H1 (cell line): ENCODE data around the gene WNK2. TPM values are rescaled to one million over a fixed set of nuclear protein-coding genes. Genes with fewer than 3 reads are reported as not detected.

Source experiments
- CTCF ChIA-PET: fragments of 300-600 bp; sonication (Branson Sonifier 250); formaldehyde crosslinking; loops from one replicate; lab custom pipeline; 2021; ENCODE audit not compliant: partially characterized antibody; lab: Charles Lee
- POLR2A ChIA-PET: fragments of 300-600 bp; sonication (Branson Sonifier 250); formaldehyde crosslinking; loops from one replicate; lab custom pipeline; 2021; ENCODE audit warnings: inconsistent platforms; ENCODE audit not compliant: partially characterized antibody; lab: Charles Lee
- DNase-seq, 2 experiments: peaks; one replicate each; pipeline versions ENCODE4 v3.0.0 to v3.0.0-alpha.2; 2010 to 2022; ENCODE audit warnings: low spot score in 2 of 2, low read depth in 1 of 2, mixed read lengths in 1 of 2
- FAIRE-seq: peaks from 2 replicates; lab custom pipeline; 2011; peaks lifted over from hg19 to GRCh38; lab: Jason Lieb, UNC
- H2AFZ ChIP-seq: 2 replicates; pipeline ENCODE4 v1.8.1; 2012; ENCODE audit warnings: low read length, inconsistent platforms
- H2AK5ac ChIP-seq: 2 replicates; pipeline ENCODE4 v1.6.1; 2013; ENCODE audit warnings: low read depth, low read length
- H2BK120ac ChIP-seq: replicated peaks from 2 replicates; pipeline ENCODE3; 2013; ENCODE audit warnings: low read depth, low read length, inconsistent platforms
- H2BK12ac ChIP-seq: 2 replicates; pipeline ENCODE4 v1.6.1; 2013; ENCODE audit warnings: low read depth, low read length
- H2BK15ac ChIP-seq: 2 replicates; pipeline ENCODE4 v1.6.1; 2013; ENCODE audit warnings: low read length
- H2BK20ac ChIP-seq: 2 replicates; pipeline ENCODE4 v1.6.1; 2013; ENCODE audit warnings: low read length
- H2BK5ac ChIP-seq: 2 replicates; pipeline ENCODE4 v1.6.1; 2013; ENCODE audit warnings: low read depth, low read length
- H3K14ac ChIP-seq: 2 replicates; pipeline ENCODE4 v1.6.1; 2013; ENCODE audit warnings: inconsistent platforms; ENCODE audit not compliant: insufficient read length
- H3K18ac ChIP-seq: 2 replicates; pipeline ENCODE4 v1.6.1; 2013; ENCODE audit warnings: low read length; ENCODE audit errors: extremely low read depth
- H3K23ac ChIP-seq: 2 replicates; pipeline ENCODE4 v1.6.1; 2013; ENCODE audit warnings: inconsistent platforms; ENCODE audit not compliant: insufficient read length
- H3K23me2 ChIP-seq: 2 replicates; pipeline ENCODE4 v1.6.1; 2013; ENCODE audit warnings: low read depth, low read length
- H3K27ac ChIP-seq: 2 replicates; pipeline ENCODE4 v1.6.1; 2011; ENCODE audit warnings: low read depth, low read length, inconsistent platforms
- H3K27me3 ChIP-seq, 4 experiments: replicated peaks in 1 of 4; 1 replicate in 1 of 4; 2 replicates in 3 of 4; pipeline versions ENCODE4 v1.6.1 to v1.8.1; 2011 to 2013; ENCODE audit warnings: low read length in 3 of 4, mild to moderate bottlenecking in 3 of 4, inconsistent platforms in 2 of 4, mixed read lengths in 2 of 4, moderate library complexity in 1 of 4; ENCODE audit not compliant: control insufficient read depth in 3 of 4, insufficient read depth in 3 of 4; ENCODE audit errors: extremely low read depth in 1 of 4
- H3K36me3 ChIP-seq, 4 experiments: 2 replicates each; pipeline versions ENCODE4 v1.6.1 to v1.8.1; 2011 to 2013; ENCODE audit warnings: mild to moderate bottlenecking in 4 of 4, low read length in 3 of 4, moderate library complexity in 2 of 4, control low read depth in 1 of 4, inconsistent platforms in 1 of 4; ENCODE audit not compliant: insufficient read depth in 4 of 4, control insufficient read depth in 2 of 4
- H3K4ac ChIP-seq: replicated peaks from 2 replicates; pipeline ENCODE3; 2013; ENCODE audit warnings: low read length, low read depth, mixed read lengths, inconsistent platforms; ENCODE audit not compliant: insufficient read length
- H3K4me1 ChIP-seq, 4 experiments: replicated peaks in 1 of 4; 1 replicate in 1 of 4; 2 replicates in 3 of 4; pipeline versions ENCODE4 v1.6.1 to v1.8.1; 2011 to 2013; ENCODE audit warnings: low read length in 3 of 4, inconsistent platforms in 2 of 4, mixed read lengths in 1 of 4; ENCODE audit not compliant: insufficient read depth in 4 of 4, control insufficient read depth in 3 of 4
- H3K4me2 ChIP-seq, 2 experiments: 2 replicates each; pipeline versions ENCODE4 v1.6.1 to v1.8.1; 2011 to 2013; ENCODE audit warnings: low read depth in 2 of 2, low read length in 2 of 2, control low read depth in 1 of 2, inconsistent platforms in 1 of 2, mild to moderate bottlenecking in 1 of 2; ENCODE audit not compliant: insufficient read depth in 1 of 2
- H3K4me3 ChIP-seq, 4 experiments: fragments of 200-600, 300-600 bp in 1 of 4; sonication (generic), shearing (Covaris generic), sonication (Bioruptor Twin) in 1 of 4; 2 replicates each; pipeline versions ENCODE4 v1.5.1 to v1.8.1; 2011 to 2016; ENCODE audit warnings: low read length in 4 of 4, low read depth in 3 of 4, control low read depth in 2 of 4, inconsistent platforms in 2 of 4, mild to moderate bottlenecking in 2 of 4, mixed read lengths in 1 of 4, moderate library complexity in 1 of 4; ENCODE audit not compliant: insufficient read depth in 2 of 4; ENCODE audit errors: extremely low read depth in 1 of 4
- H3K56ac ChIP-seq: replicated peaks from 2 replicates; pipeline ENCODE3; 2013; ENCODE audit warnings: low read depth, mild to moderate bottlenecking, mixed read lengths, low read length, inconsistent platforms; ENCODE audit not compliant: insufficient read length
- H3K79me1 ChIP-seq: 2 replicates; pipeline ENCODE4 v1.6.1; 2013; ENCODE audit warnings: low read depth, low read length, control low read depth
- H3K79me2 ChIP-seq, 2 experiments: 2 replicates each; pipeline versions ENCODE4 v1.6.1 to v1.8.1; 2012 to 2013; ENCODE audit warnings: low read length in 2 of 2, mild to moderate bottlenecking in 2 of 2, inconsistent platforms in 1 of 2; ENCODE audit not compliant: insufficient read depth in 2 of 2, control insufficient read depth in 1 of 2
- H3K9ac ChIP-seq, 4 experiments: replicated peaks in 1 of 4; 1 replicate in 1 of 4; 2 replicates in 3 of 4; pipeline versions ENCODE4 v1.6.1 to v1.8.1; 2011 to 2013; ENCODE audit warnings: low read depth in 3 of 4, low read length in 3 of 4, control low read depth in 2 of 4, mild to moderate bottlenecking in 2 of 4, moderate library complexity in 2 of 4, inconsistent platforms in 1 of 4; ENCODE audit errors: extremely low read depth in 1 of 4
- H3K9me3 ChIP-seq, 2 experiments: 2 replicates each; pipeline versions ENCODE4 v1.6.1 to v1.8.1; 2012 to 2013; ENCODE audit warnings: mild to moderate bottlenecking in 2 of 2, moderate library complexity in 2 of 2, control low read depth in 1 of 2, inconsistent platforms in 1 of 2, low read depth in 1 of 2, low read length in 1 of 2, mixed read lengths in 1 of 2; ENCODE audit not compliant: insufficient read depth in 2 of 2
- H4K20me1 ChIP-seq, 2 experiments: replicated peaks in 1 of 2; 2 replicates each; pipeline versions ENCODE3 to v1.8.1; 2011 to 2013; ENCODE audit warnings: inconsistent platforms in 2 of 2, low read length in 2 of 2, mild to moderate bottlenecking in 1 of 2; ENCODE audit not compliant: insufficient read depth in 2 of 2, control insufficient read depth in 1 of 2
- H4K5ac ChIP-seq: 2 replicates; pipeline ENCODE4 v1.6.1; 2013; ENCODE audit warnings: low read length, low read depth, mixed read lengths, inconsistent platforms; ENCODE audit not compliant: insufficient read length
- H4K8ac ChIP-seq: 2 replicates; pipeline ENCODE4 v1.8.0; 2013; ENCODE audit warnings: mild to moderate bottlenecking, moderate library complexity, low read length, inconsistent platforms; ENCODE audit not compliant: insufficient read depth; ENCODE audit errors: extremely low read depth
- H4K91ac ChIP-seq: replicated peaks from 2 replicates; pipeline ENCODE3; 2013; ENCODE audit warnings: low read length, mixed read lengths, inconsistent platforms; ENCODE audit not compliant: insufficient read length
- BACH1 ChIP-seq: IDR thresholded peaks from 2 replicates; pipeline ENCODE4 v1.6.1; 2012; ENCODE audit warnings: low read length, improper control_type of control experiment
- BRCA1 ChIP-seq: IDR thresholded peaks from 2 replicates; pipeline ENCODE4 v1.6.1; 2012; ENCODE audit warnings: low read depth, low read length, improper control_type of control experiment
- CHD1 ChIP-seq: IDR thresholded peaks from 2 replicates; pipeline ENCODE4 v1.6.1; 2012; ENCODE audit warnings: low read depth, low read length, improper control_type of control experiment
- EP300 ChIP-seq, 2 experiments: IDR thresholded peaks; 1 replicate in 1 of 2; 2 replicates in 1 of 2; pipeline ENCODE4 v1.6.1; 2011 to 2012; ENCODE audit warnings: low read depth in 2 of 2, low read length in 2 of 2, mild to moderate bottlenecking in 2 of 2, borderline replicate concordance in 1 of 2, inconsistent platforms in 1 of 2, moderate library complexity in 1 of 2
- GABPA ChIP-seq: IDR thresholded peaks from 2 replicates; pipeline ENCODE4 v1.6.1; 2011; ENCODE audit warnings: mild to moderate bottlenecking, low read length, moderate library complexity, borderline replicate concordance; ENCODE audit not compliant: insufficient read depth
- JUND ChIP-seq: IDR thresholded peaks from 2 replicates; pipeline ENCODE4 v1.6.1; 2011; ENCODE audit warnings: mild to moderate bottlenecking, improper control_type of control experiment, low read length
- KDM4A ChIP-seq: IDR thresholded peaks from one replicate; pipeline ENCODE4 v1.7.1; 2012; ENCODE audit warnings: low read depth, mild to moderate bottlenecking, moderate library complexity, low read length, inconsistent platforms; ENCODE audit not compliant: severe bottlenecking
- KDM5A ChIP-seq: fragments of 200-600 bp; IDR thresholded peaks from 2 replicates; pipeline ENCODE4 v1.7.1; 2012; ENCODE audit warnings: mild to moderate bottlenecking, low read length, inconsistent platforms, mixed read lengths
- PHF8 ChIP-seq: fragments of 200-600 bp; sonication (generic); conservative IDR thresholded peaks from 2 replicates; pipeline ENCODE4 v1.7.1; 2012; ENCODE audit warnings: low read depth, mild to moderate bottlenecking, inconsistent platforms, low read length, moderate library complexity
- SP1 ChIP-seq: IDR thresholded peaks from 2 replicates; pipeline ENCODE4 v1.6.1; 2011; ENCODE audit warnings: low read depth, low read length
- SP4 ChIP-seq: IDR thresholded peaks from 2 replicates; pipeline ENCODE4 v1.6.1; 2012; ENCODE audit warnings: low read length, inconsistent platforms
- TAF7 ChIP-seq: optimal IDR thresholded peaks from 2 replicates; pipeline ENCODE3; 2011; ENCODE audit warnings: low read depth, mild to moderate bottlenecking, inconsistent platforms, low read length, moderate library complexity, borderline replicate concordance
- TCF12 ChIP-seq: IDR thresholded peaks from 2 replicates; pipeline ENCODE4 v1.6.1; 2011; ENCODE audit warnings: low read depth, mild to moderate bottlenecking, low read length
- TEAD4 ChIP-seq: IDR thresholded peaks from 2 replicates; pipeline ENCODE4 v1.6.1; 2012; ENCODE audit warnings: low read depth, low read length, inconsistent platforms, mixed read lengths
- WGBS, 2 experiments: shearing (Covaris generic) in 1 of 2; methylation state at CpG; one replicate each; pipeline versions ENCODE4 v1.1.6 to v1.1.7; 2013 to 2015; ENCODE audit warnings: low lambda C conversion rate in 2 of 2, mixed read lengths in 2 of 2, inconsistent platforms in 1 of 2, low coverage in 1 of 2, missing lambda C conversion rate in 1 of 2; ENCODE audit not compliant: insufficient replicate concordance in 2 of 2, insufficient coverage in 1 of 2, insufficient read length in 1 of 2; ENCODE audit errors: extremely low coverage in 1 of 2, missing lambda C conversion rate in 1 of 2; 5-methylcytosine and 5-hydroxymethylcytosine counted together
- polyA plus RNA-seq, 7 experiments: library from polyadenylated mRNA; depleted of rRNA in 3 of 7; stranded (reverse) in 5 of 7; unstranded in 2 of 7; fragments of >200 nt in 5 of 7; fragments of 200-250 nt in 2 of 7; gene quantifications; 1 replicate in 5 of 7; 2 replicates in 1 of 7; 4 replicates in 1 of 7; pipeline versions ENCODE4 v1.2.1 to v1.2.3, GENCODE V29; 2011 to 2013; ENCODE audit warnings: missing spikeins in 2 of 7, mixed read lengths in 2 of 7
- total RNA-seq: library from RNA; stranded (reverse); fragmentation: NEBNext Ultra II Directional; extraction: Animal tissue kit (Norgen Biotek cat#: 25700); gene quantifications from 2 replicates; pipeline ENCODE4 v1.2.1, GENCODE V29; 2021

The WNK2 gene
- total and polyA plus RNA-seq, 2 of the 8 experiments (the other 6 are each of a cell fraction or from before 2014, with no cell fraction given), result 12.0 to 87.2 TPM

- Histone ChIP-seq H3K23ac (no peak overlapping the region), H3K9me3 (no peaks in the 10 kb centered on the region), H3K14ac (no peak overlapping the region), H3K23me2 (no peaks in the 10 kb centered on the region), H3K9ac (no peak overlapping the region), H4K20me1 (no peaks in the 10 kb centered on the region), H3K36me3 (no peaks in the 10 kb centered on the region), H4K8ac (no peak overlapping the region), H3K4me3 (no peak overlapping the region), H3K27me3 (no peaks in the 10 kb centered on the region), H2BK15ac (no peak overlapping the region), H2BK5ac (no peak overlapping the region), H3K27ac (no peak overlapping the region), H2BK20ac (no peak overlapping the region), H3K79me2 (no peaks in the 10 kb centered on the region), H3K79me1 (no peaks in the 10 kb centered on the region), H3K56ac (no peak overlapping the region), H3K4me1 (peaks cover 0 to 2% (median 0%) of the 10 kb centered on the region in 4 experiments; a peak in 1 of 7 replicates), H3K4me2 (no peak overlapping the region), H2AFZ (no peak overlapping the region), H4K5ac (no peak overlapping the region), H2BK120ac (no peak overlapping the region), H3K4ac (no peak overlapping the region), H2BK12ac (no peak overlapping the region), H4K91ac (no peak overlapping the region), H2AK5ac (no peak overlapping the region), H3K18ac (no peak overlapping the region)
- no peak for FAIRE-seq
- CTCF ChIA-PET, result interaction anchor here (0.9 to 2.8 kb wide), 6 partner anchors 11 to 131 kb away, joined by 3 to 7 read pairs (median 4); no protein-coding TSS in a partner anchor
- WGBS, 2 experiments, result 88% methylated on average over 8 of the region's 8 CpGs; no CpG with 5 or more reads in 1 of the 2 experiments
- POLR2A ChIA-PET, result interaction anchor here (0.9 kb wide), 1 partner anchor 17 kb away, joined by 3 read pairs; no protein-coding TSS in a partner anchor
- no peak for DNase-seq
- TF ChIP-seq JUND (no peak), BRCA1 (no peak), CHD1 (no peak), BACH1 (no peak), KDM4A (no peak), TAF7 (no peak), SP4 (no peak), EP300 (IDR thresholded peaks at IDR 0.05; ENCODE audit: borderline replicate concordance in 1 of 2, low read depth in 2 of 2, low read length in 2 of 2) (no peak), TEAD4 (no peak), GABPA (no peak), PHF8 (no peak), SP1 (no peak), KDM5A (no peak), TCF12 (no peak)
Observed at GRCh38 chr9:93171261-93171990, 12.5 kb upstream of the WNK2 start.
